GM23338 (cell line): Measurements from ENCODE around the gene FBXO24. TPM values are rescaled to one million over a fixed set of nuclear protein-coding genes. Genes with fewer than 3 reads are reported as not detected.

Experiments used
- ATAC-seq: fragments of 200-7000 bp; cut with Tn5 transposase; 3 replicates; pipeline ENCODE4 v1.9.1; 2020
- DNase-seq: peaks from one replicate; pipeline ENCODE4 v3.0.0-alpha.2; 2015; ENCODE audit warnings: low spot score
- H2AFZ ChIP-seq: fragments of 200-600 bp; sonication (generic); 2 replicates; pipeline ENCODE4 v1.8.0; 2016; ENCODE audit warnings: antibody characterized with exemption, mild to moderate bottlenecking, moderate library complexity
- H3F3A ChIP-seq: fragments of 200-600 bp; sonication (generic); replicated peaks from 2 replicates; pipeline ENCODE4 v1.8.0; 2017; ENCODE audit warnings: antibody characterized with exemption, mixed run types, low read depth
- H3K27ac ChIP-seq: fragments of 200-600 bp; sonication (generic); 2 replicates; pipeline ENCODE4 v1.6.1; 2016; ENCODE audit warnings: low read depth
- H3K27me3 ChIP-seq: fragments of 200-600 bp; sonication (generic); 2 replicates; pipeline ENCODE4 v1.8.0; 2016; ENCODE audit warnings: mild to moderate bottlenecking, mixed run types, moderate library complexity; ENCODE audit not compliant: insufficient read depth
- H3K36me3 ChIP-seq: fragments of 200-600 bp; sonication (generic); 2 replicates; pipeline ENCODE4 v1.8.0; 2016; ENCODE audit warnings: mild to moderate bottlenecking; ENCODE audit not compliant: insufficient read depth
- H3K4me1 ChIP-seq: fragments of 200-600 bp; sonication (generic); 2 replicates; pipeline ENCODE4 v1.8.0; 2016; ENCODE audit warnings: mild to moderate bottlenecking, moderate library complexity; ENCODE audit not compliant: insufficient read depth
- H3K4me2 ChIP-seq: fragments of 200-600 bp; sonication (generic); 2 replicates; pipeline ENCODE4 v1.7.1; 2017; ENCODE audit warnings: mixed run types
- H3K4me3 ChIP-seq: fragments of 200-600 bp; sonication (generic); 2 replicates; pipeline ENCODE4 v1.6.1; 2016; ENCODE audit warnings: mixed run types
- H3K79me2 ChIP-seq: fragments of 200-600 bp; sonication (generic); replicated peaks from 2 replicates; pipeline ENCODE4 v1.8.0; 2017; ENCODE audit warnings: mild to moderate bottlenecking; ENCODE audit not compliant: insufficient read depth
- H3K9me2 ChIP-seq: fragments of 200-600 bp; sonication (generic); 2 replicates; pipeline ENCODE4 v1.8.0; 2017; ENCODE audit not compliant: insufficient read depth
- H4K20me1 ChIP-seq: fragments of 200-600 bp; sonication (generic); replicated peaks from 2 replicates; pipeline ENCODE4 v1.8.0; 2017; ENCODE audit warnings: mild to moderate bottlenecking; ENCODE audit not compliant: insufficient read depth
- H3K27ac Mint-ChIP-seq: 2 replicates; pipeline ENCODE4 v1.8.0; 2020; ENCODE audit warnings: inconsistent platforms, mild to moderate bottlenecking, moderate library complexity, mixed read lengths
- H3K27me3 Mint-ChIP-seq: 3 replicates; pipeline ENCODE4 v1.8.0; 2022; ENCODE audit warnings: low read depth, mild to moderate bottlenecking, moderate library complexity, mixed read lengths, inconsistent platforms; ENCODE audit not compliant: insufficient read depth, poor library complexity
- H3K36me3 Mint-ChIP-seq: 3 replicates; pipeline ENCODE4 v1.8.0; 2021; ENCODE audit warnings: low read depth, mild to moderate bottlenecking, inconsistent platforms, moderate library complexity, mixed read lengths
- H3K4me1 Mint-ChIP-seq: 3 replicates; pipeline ENCODE4 v1.8.0; 2020; ENCODE audit warnings: mild to moderate bottlenecking, inconsistent platforms, mixed read lengths
- H3K4me3 Mint-ChIP-seq: 3 replicates; pipeline ENCODE4 v1.8.0; 2021; ENCODE audit warnings: moderate library complexity, mild to moderate bottlenecking, inconsistent platforms, mixed read lengths
- H3K9me3 Mint-ChIP-seq: 3 replicates; pipeline ENCODE4 v1.8.0; 2020; ENCODE audit warnings: moderate library complexity, mild to moderate bottlenecking, inconsistent platforms, mixed read lengths
- CTCF ChIP-seq, 2 experiments: fragments of 200-600 bp in 1 of 2; sonication (generic) in 1 of 2; conservative IDR thresholded peaks; 2 replicates each; pipeline versions ENCODE4 v1.5.1 to v1.6.1; 2016 to 2017; ENCODE audit warnings: antibody characterized with exemption in 2 of 2, low read depth in 2 of 2, mild to moderate bottlenecking in 2 of 2, moderate library complexity in 1 of 2
- ETS1 ChIP-seq: IDR thresholded peaks from 2 replicates; pipeline ENCODE4 v1.6.1; 2016; ENCODE audit warnings: antibody characterized with exemption
- REST ChIP-seq: IDR thresholded peaks from one replicate; pipeline ENCODE4 v1.6.1; 2018; ENCODE audit warnings: antibody characterized with exemption; ENCODE audit not compliant: unreplicated experiment
- ZNF114 ChIP-seq: fragments of 250-450 bp; sonication (Bioruptor Pico); IDR thresholded peaks from 2 replicates; pipeline ENCODE4 v1.5.0; 2020; ENCODE audit warnings: mild to moderate bottlenecking, moderate library complexity
- ZNF462 ChIP-seq: fragments of 250-450 bp; sonication (Bioruptor Pico); IDR thresholded peaks from 2 replicates; pipeline ENCODE4 v1.5.0; 2020; ENCODE audit warnings: mild to moderate bottlenecking, moderate library complexity
- polyA plus RNA-seq: library from polyadenylated mRNA; unstranded; fragments of >200 nt; fragmentation: Nextera tagmentation; extraction: Ambion mirVana; gene quantifications from 2 replicates; pipeline ENCODE4 v1.2.1, GENCODE V29; 2016
- total RNA-seq: library from RNA; depleted of rRNA; stranded (reverse); fragments of >200 nt; shearing (Covaris generic); gene quantifications from 2 replicates; pipeline ENCODE4 v1.2.3, GENCODE V29; 2014

Gene FBXO24
- total and polyA plus RNA-seq, 2 experiments from 2014 or later: 2.1 to 2.4 TPM

- Histone ChIP-seq H4K20me1 (0 out of 2 replicates have a peak, but pooled peaks cover 2% of the 10 kb centered on the region), H3K4me2 (peak overlapping the region; percentile 52), H3K36me3 (no peaks in the 10 kb centered on the region), H3K9me2 (no peaks in the 10 kb centered on the region), H3F3A (peaks cover 16% of the 10 kb centered on the region; the same call in 1 of the 2 replicates), H3K4me1 (peaks cover 58% of the 10 kb centered on the region), H3K27me3 (peaks cover 7% of the 10 kb centered on the region), H3K27ac (peak overlapping the region; percentile 58; the same call in 1 of the 2 replicates), H3K4me3 (no peak overlapping the region), H3K79me2 (peaks cover 13% of the 10 kb centered on the region), H2AFZ (no peak overlapping the region)
- Mint-ChIP-seq H3K9me3 (no peaks in the 10 kb centered on the region), H3K4me3 (no peak overlapping the region; the same call in 2 of the 3 replicates), H3K27ac (peak overlapping the region; percentile 75; the same call in 1 of the 2 replicates), H3K4me1 (peaks cover 71% of the 10 kb centered on the region), H3K36me3 (no peaks in the 10 kb centered on the region), H3K27me3 (peaks cover 15% of the 10 kb centered on the region)
- no peak for ATAC-seq
- DNase-seq: no peak
- TF ChIP-seq ZNF114 (CRISPR knock-in tag) (no peak), REST (no peak)
Observed at GRCh38 chr7:100544967-100545359, 41.2 kb upstream of the FBXO24 start.

GRCh38 chr7:100545360-100546128, 40.6 kb upstream of the FBXO24 start:
- Histone ChIP-seq H3F3A (peaks cover 16% of the 10 kb centered on the region; the same call in 1 of the 2 replicates), H3K9me2 (no peaks in the 10 kb centered on the region), H3K27me3 (peaks cover 1% of the 10 kb centered on the region), H3K27ac (peak overlapping the region; percentile 58), H3K79me2 (peaks cover 13% of the 10 kb centered on the region), H4K20me1 (0 out of 2 replicates have a peak, but pooled peaks cover 2% of the 10 kb centered on the region), H3K4me2 (peak overlapping the region; percentile 52), H3K4me3 (no peak overlapping the region), H2AFZ (no peak overlapping the region), H3K4me1 (peaks cover 53% of the 10 kb centered on the region), H3K36me3 (no peaks in the 10 kb centered on the region)
- peak; percentile 65 for ATAC-seq
- peak; percentile 71 for DNase-seq
- H3K4me3 Mint-ChIP-seq: no peak overlapping the region; the same call in 2 of the 3 replicates
- no peaks in the 10 kb centered on the region for H3K9me3 Mint-ChIP-seq
- H3K27me3 Mint-ChIP-seq: peaks cover 11% of the 10 kb centered on the region
- H3K4me1 Mint-ChIP-seq: peaks cover 69% of the 10 kb centered on the region
- H3K27ac Mint-ChIP-seq: peak overlapping the region; percentile 75
- TF ChIP-seq CTCF (conservative IDR thresholded peaks at IDR 0.05; ENCODE audit: low read depth in 2 of 2) (peak in 1 of 2 experiments; percentile 8; a peak in 1 of 4 replicates), ETS1 (no peak), ZNF462 (CRISPR knock-in tag) (no peak)
- peaks cover 4% of the 10 kb centered on the region for H3K36me3 Mint-ChIP-seq
